Metanephros (tissue), 2 donors: ENCODE data around the gene METTL1. TPM values are rescaled to one million over a fixed set of nuclear protein-coding genes. Genes with fewer than 3 reads are reported as not detected.

Source experiments
- small RNA-seq: library from RNA; depleted of rRNA; stranded (forward); fragments of <200 nt; gene quantifications from one replicate; pipeline ENCODE3, GENCODE V24; 2014; ENCODE audit warnings: low replicate concordance
- total RNA-seq: library from RNA; depleted of rRNA; stranded (reverse); fragments of >200 nt; gene quantifications from one replicate; pipeline ENCODE4 v1.2.3, GENCODE V29; 2014

METTL1 gene
- total RNA-seq = 10.3 TPM

GRCh38 chr12:57771873-57772428, at the start of gene METTL1:
METTL1 (minus strand) TSS chr12:57772105; CDS start chr12:57772083, 22 bp downstream.

GRCh38 chr12:57782608-57783465, 10.9 kb upstream of the METTL1 start, which contains the start of gene TSFM:
TSFM (plus strand) TSS chr12:57782787; CDS start chr12:57782802, 15 bp downstream.

GRCh38 chr12:57772429-57773322, 771 bp upstream of the METTL1 start, which contains the start of gene EEF1AKMT3:
EEF1AKMT3 (plus strand) TSS chr12:57772614; CDS start chr12:57772725, 111 bp downstream.

GRCh38 chr12:57766464-57767304, 5.2 kb downstream of the METTL1 start, which contains the start of gene CYP27B1:
CYP27B1 (minus strand) TSS chr12:57767078; CDS start chr12:57767041, 37 bp downstream.

GRCh38 chr12:57754411-57755193, 17.3 kb downstream of the METTL1 start, which contains the start of gene MARCHF9:
MARCHF9 (plus strand) TSS chr12:57755103; CDS start chr12:57755529, 426 bp downstream.

GRCh38 chr12:57751788-57752667, 19.9 kb downstream of the METTL1 start, which contains the start of gene CDK4:
CDK4 (minus strand) TSS chr12:57752310; CDS start chr12:57751717, 593 bp downstream.

GRCh38 chr12:57744777-57745484, 27.0 kb downstream of the METTL1 start, which contains the start of gene TSPAN31:
TSPAN31 (plus strand) TSS chr12:57745039; CDS start chr12:57745155, 116 bp downstream.

GRCh38 chr12:57738661-57739237, 33.2 kb downstream of the METTL1 start, which contains the start of gene AGAP2:
AGAP2 (minus strand) TSS chr12:57738742; CDS start chr12:57738246, 496 bp downstream.

Small RNA genes within 50 kb of the gene (small RNA-seq; reads per million reads assigned to genes)
- gene RNU6-1083P = not detected

Other genes with a start within 250 kb of the METTL1 start
- gene MBD6, start 249.3 kb downstream of the METTL1 start, total RNA-seq = 32.7 TPM
- 85.7 TPM for gene DCTN2, start 224.9 kb downstream of the METTL1 start, total RNA-seq
- gene KIF5A, start 222.1 kb downstream of the METTL1 start, total RNA-seq = 0.35 TPM
- 22.2 TPM for gene PIP4K2C, start 180.9 kb downstream of the METTL1 start, total RNA-seq
- 44.4 TPM for gene DTX3, start 167.3 kb downstream of the METTL1 start, total RNA-seq
- 29.2 TPM for gene ARHGEF25, start 160.7 kb downstream of the METTL1 start, total RNA-seq
- 1.3 TPM for gene B4GALNT1, start 138.9 kb downstream of the METTL1 start, total RNA-seq
- 124 TPM for gene OS9, start 78.0 kb downstream of the METTL1 start, total RNA-seq
- 2.9 TPM for gene AGAP2, start 33.4 kb downstream of the METTL1 start, total RNA-seq
- 41.7 TPM for gene TSPAN31, start 27.1 kb downstream of the METTL1 start, total RNA-seq
- gene CDK4, start 19.8 kb downstream of the METTL1 start, total RNA-seq = 87.5 TPM
- gene MARCHF9, start 17.0 kb downstream of the METTL1 start, total RNA-seq = 8.9 TPM
- gene CYP27B1, start 5.0 kb downstream of the METTL1 start, total RNA-seq = 1.1 TPM
- gene EEF1AKMT3, start 509 bp upstream of the METTL1 start, total RNA-seq = 11.1 TPM
- gene TSFM, start 10.7 kb upstream of the METTL1 start, total RNA-seq = 15.0 TPM
- gene AVIL, start 46.6 kb upstream of the METTL1 start, total RNA-seq = 5.0 TPM
- gene CTDSP2, start 74.6 kb upstream of the METTL1 start, total RNA-seq = 130 TPM
- gene ATP23, start 169.5 kb upstream of the METTL1 start, total RNA-seq = 18.0 TPM